CD4-positive, alpha-beta T cell (primary cell): ENCODE measurements around the gene PTCHD1. TPM values are rescaled to one million over a fixed set of nuclear protein-coding genes. Genes with fewer than 3 reads are reported as not detected.
A peak's percentile ranks its signal among the peaks of the same experiment; 100 is the strongest.

Source experiments
- ATAC-seq: fragments of 200-7000 bp; cut with Tn5 transposase; one replicate; pipeline ENCODE4 v1.10.0; 2022; ENCODE audit warnings: mild to moderate bottlenecking; ENCODE audit not compliant: poor library complexity
- CTCF ChIA-PET: fragments of 350-600 bp; sonication (Branson Sonifier 250); formaldehyde crosslinking; loops from one replicate; lab custom pipeline; 2021; ENCODE audit warnings: antibody characterized with exemption, inconsistent platforms; lab: Charles Lee
- POLR2A ChIA-PET: fragments of 350-600 bp; sonication (Branson Sonifier 250); formaldehyde crosslinking; loops from one replicate; lab custom pipeline; 2021; ENCODE audit warnings: antibody characterized with exemption, inconsistent platforms; lab: Charles Lee
- DNase-seq, 14 experiments: peaks; one replicate each; pipeline ENCODE4 v3.0.0-alpha.2; 2013 to 2020; ENCODE audit warnings: mixed read lengths in 2 of 14
- H3K27ac ChIP-seq, 2 donors: one replicate each; pipeline versions ENCODE4 v1.5.1 to v1.7.0; 2013; ENCODE audit warnings: low read length in 2 of 2, low read depth in 1 of 2, mild to moderate bottlenecking in 1 of 2
- H3K27me3 ChIP-seq, 2 experiments: 1 replicate in 1 of 2; 2 replicates in 1 of 2; pipeline versions ENCODE4 v1.6.1 to v1.7.0; 2013; ENCODE audit warnings: low read length in 2 of 2, control low read depth in 1 of 2, mild to moderate bottlenecking in 1 of 2, moderate library complexity in 1 of 2; ENCODE audit not compliant: insufficient read depth in 2 of 2, control insufficient read depth in 1 of 2
- H3K36me3 ChIP-seq: one replicate; pipeline ENCODE4 v1.6.1; 2013; ENCODE audit warnings: low read length, control low read depth; ENCODE audit not compliant: insufficient read depth
- H3K4me1 ChIP-seq: one replicate; pipeline ENCODE4 v1.6.1; 2013; ENCODE audit warnings: low read length, control low read depth; ENCODE audit not compliant: insufficient read depth
- H3K4me3 ChIP-seq: one replicate; pipeline ENCODE4 v1.5.1; 2013; ENCODE audit warnings: mild to moderate bottlenecking, low read length, moderate library complexity
- H3K9me3 ChIP-seq, 2 experiments: 1 replicate in 1 of 2; 2 replicates in 1 of 2; pipeline versions ENCODE4 v1.6.1 to v1.7.0; 2013; ENCODE audit warnings: low read length in 2 of 2, mild to moderate bottlenecking in 2 of 2, control low read depth in 1 of 2, moderate library complexity in 1 of 2; ENCODE audit not compliant: control insufficient read depth in 1 of 2, insufficient read depth in 1 of 2
- H3K27ac Mint-ChIP-seq: one replicate; pipeline ENCODE4 v1.8.0; 2020; ENCODE audit warnings: mixed read lengths
- H3K27me3 Mint-ChIP-seq: one replicate; pipeline ENCODE4 v1.8.0; 2021; ENCODE audit warnings: mixed read lengths
- H3K36me3 Mint-ChIP-seq: one replicate; pipeline ENCODE4 v1.8.0; 2021; ENCODE audit warnings: low read depth, mixed read lengths
- H3K4me1 Mint-ChIP-seq: one replicate; pipeline ENCODE4 v1.8.0; 2021; ENCODE audit warnings: low read depth, mixed read lengths
- H3K4me3 Mint-ChIP-seq: one replicate; pipeline ENCODE4 v1.8.0; 2020; ENCODE audit warnings: mild to moderate bottlenecking, mixed read lengths
- H3K9me3 Mint-ChIP-seq: one replicate; pipeline ENCODE4 v1.8.0; 2020; ENCODE audit warnings: mixed read lengths
- CTCF ChIP-seq: fragments of 200-600 bp; IDR thresholded peaks from one replicate; pipeline ENCODE4 v1.8.0; 2022; ENCODE audit warnings: antibody characterized with exemption, mild to moderate bottlenecking
- intact Hi-C, 2 experiments: fragments of 100-400 bp; cut with DNase I in 1 of 2; cut with micrococcal nuclease in 1 of 2; formaldehyde crosslinking; loops; one replicate each; pipeline versions ENCODE4 v1.15.1 to v1.9.0; 2023 to 2025; cut with DNase I, micrococcal nuclease
- total RNA-seq, 174 experiments: library from RNA in 2 of 174; stranded (reverse) in 2 of 174; gene quantifications; one replicate each; pipeline ENCODE4 v1.2.3 and lab custom pipeline; 2021 to 2026

The PTCHD1 gene
- total RNA-seq, 2 experiments from 2014 or later = not detected

GRCh38 chrX:23311731-23312130 is 22.9 kb upstream of the PTCHD1 start:
- no peak for ATAC-seq
- Histone ChIP-seq H3K9me3 (no peaks in the 10 kb centered on the region), H3K4me3 (no peak overlapping the region), H3K4me1 (no peaks in the 10 kb centered on the region), H3K36me3 (no peaks in the 10 kb centered on the region), H3K27me3 (no peaks in the 10 kb centered on the region), H3K27ac (no peak overlapping the region)
- TF ChIP-seq CTCF = no peak
- intact Hi-C loops = no loop called here
- H3K4me1 Mint-ChIP-seq = no peaks in the 10 kb centered on the region
- no peaks in the 10 kb centered on the region for H3K36me3 Mint-ChIP-seq
- no peaks in the 10 kb centered on the region for H3K9me3 Mint-ChIP-seq
- no peak for DNase-seq
- POLR2A ChIA-PET = no interaction called here
- H3K27ac Mint-ChIP-seq = no peak overlapping the region
- H3K27me3 Mint-ChIP-seq = no peaks in the 10 kb centered on the region
- no peak overlapping the region for H3K4me3 Mint-ChIP-seq
- CTCF ChIA-PET = no interaction called here

- H3K4me1 ChIP-seq = no peaks in the 10 kb centered on the region
- no peaks in the 10 kb centered on the region for H3K9me3 ChIP-seq
- Mint-ChIP-seq H3K27me3 (no peaks in the 10 kb centered on the region), H3K4me1 (no peaks in the 10 kb centered on the region), H3K36me3 (no peaks in the 10 kb centered on the region), H3K27ac (no peak overlapping the region), H3K9me3 (no peaks in the 10 kb centered on the region), H3K4me3 (no peak overlapping the region)
- ChIA-PET CTCF (no interaction called here), POLR2A (no interaction called here)
- TF ChIP-seq CTCF = no peak
- ATAC-seq = no peak
- no peak overlapping the region for H3K27ac ChIP-seq
- no peak for DNase-seq
- H3K4me3 ChIP-seq = no peak overlapping the region
- no peaks in the 10 kb centered on the region for H3K27me3 ChIP-seq
- intact Hi-C loops = no loop called here
- H3K36me3 ChIP-seq = no peaks in the 10 kb centered on the region
Measured at GRCh38 chrX:23312136-23312535, 22.5 kb upstream of the PTCHD1 start.

- Mint-ChIP-seq H3K9me3 (no peaks in the 10 kb centered on the region), H3K27ac (no peak overlapping the region), H3K4me1 (no peaks in the 10 kb centered on the region), H3K27me3 (no peaks in the 10 kb centered on the region), H3K36me3 (no peaks in the 10 kb centered on the region), H3K4me3 (no peak overlapping the region)
- ChIA-PET CTCF (interaction anchor here (1.0 kb wide), 1 partner anchor 29 kb away, joined by 3 read pairs; no protein-coding TSS in a partner anchor), POLR2A (no interaction called here)
- no peaks in the 10 kb centered on the region for H3K9me3 ChIP-seq
- H3K27ac ChIP-seq = no peak overlapping the region
- no peaks in the 10 kb centered on the region for H3K27me3 ChIP-seq
- no peak overlapping the region for H3K4me3 ChIP-seq
- DNase-seq = peak in 6 of 14 experiments; percentile 4 to 29 (median 19)
- intact Hi-C loops = no loop called here
- no peaks in the 10 kb centered on the region for H3K4me1 ChIP-seq
- ATAC-seq = no peak
- H3K36me3 ChIP-seq = no peaks in the 10 kb centered on the region
- TF ChIP-seq CTCF = peak; percentile 40
Measured at GRCh38 chrX:23317799-23318724, 16.6 kb upstream of the PTCHD1 start.
